ENCODE results near the gene MAD1L1.

The MAD1L1 gene

DNA sequence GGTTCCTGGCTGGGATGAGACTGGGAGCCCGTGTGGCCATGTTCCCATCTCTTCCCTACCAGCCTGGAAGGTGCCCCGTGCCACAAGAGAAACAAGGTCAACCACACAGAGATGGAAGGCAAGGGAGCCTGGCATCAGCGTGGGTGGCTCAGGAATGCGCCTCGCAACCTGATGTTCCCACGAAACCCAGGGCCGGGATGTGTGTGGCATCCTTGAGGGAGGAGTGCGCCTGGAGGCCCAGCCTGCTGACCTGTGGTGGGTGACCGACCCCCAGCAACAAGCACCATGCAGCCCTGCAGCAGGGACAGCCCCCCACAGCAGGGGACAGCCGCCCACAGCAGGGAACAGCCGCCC is 295.5 kb downstream of the MAD1L1 start:
- H3K36me3 ChIP-seq (ENCODE audit: control insufficient read depth, insufficient read depth, low read length) = peaks cover 37% of the 10 kb centered on the region
- no peak overlapping the region for H3K27ac ChIP-seq (ENCODE audit: insufficient read depth, low read length, poor library complexity, severe bottlenecking)
- no peaks in the 10 kb centered on the region for H3K9me3 ChIP-seq (ENCODE audit: control insufficient read depth, low read length)
- H3K4me3 ChIP-seq (ENCODE audit: insufficient read depth, low read depth, low read length, poor library complexity, severe bottlenecking) = no peak overlapping the region
- peaks cover 36% of the 10 kb centered on the region for H3K4me1 ChIP-seq (ENCODE audit: control insufficient read depth, insufficient read depth, low read length, poor library complexity, severe bottlenecking)
- DNase-seq = no peak
- H3K27me3 ChIP-seq (replicated peaks; ENCODE audit: control insufficient read depth, insufficient read depth, low read length, poor library complexity, severe bottlenecking) = no peaks in the 10 kb centered on the region

DNA sequence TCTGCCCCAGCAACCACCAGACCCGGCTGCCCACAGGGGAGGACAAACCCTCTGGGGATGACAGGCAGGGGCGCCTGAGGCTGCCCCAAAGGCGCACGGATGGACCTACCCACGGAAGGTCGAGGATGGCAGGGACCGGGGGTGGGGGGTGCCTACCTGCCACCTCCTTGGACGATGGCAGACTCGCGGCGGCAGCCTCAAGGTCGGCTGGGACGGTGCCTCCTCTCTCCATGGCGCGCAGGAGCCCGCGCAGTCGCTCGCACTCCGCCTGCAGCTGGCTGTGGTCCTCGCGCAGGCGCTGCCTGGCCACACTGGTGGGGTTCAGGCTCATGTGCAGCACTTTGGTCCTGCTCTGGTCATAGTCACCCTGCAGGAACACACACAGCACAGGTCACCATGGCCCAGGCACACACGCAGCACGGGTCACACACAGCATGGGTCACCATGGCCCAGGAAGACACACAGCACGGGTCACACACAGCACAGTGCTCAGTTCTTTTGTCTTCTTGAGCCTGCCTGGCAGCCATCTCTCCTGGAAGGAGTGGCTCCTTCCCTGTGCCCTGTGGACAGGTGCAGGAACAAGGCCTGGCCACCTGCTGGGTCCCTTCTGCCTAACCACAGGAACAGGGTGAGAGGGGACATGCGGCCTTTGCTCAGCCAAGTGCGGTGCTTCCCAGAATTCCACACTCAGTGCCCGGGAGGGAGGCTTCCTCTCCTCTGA is 296.1 kb downstream of the MAD1L1 start:
- Histone ChIP-seq H3K27me3 (replicated peaks; ENCODE audit: control insufficient read depth, insufficient read depth, low read length, poor library complexity, severe bottlenecking) (no peaks in the 10 kb centered on the region), H3K36me3 (ENCODE audit: control insufficient read depth, insufficient read depth, low read length) (peaks cover 40% of the 10 kb centered on the region), H3K27ac (ENCODE audit: insufficient read depth, low read length, poor library complexity, severe bottlenecking) (no peak overlapping the region), H3K4me1 (ENCODE audit: control insufficient read depth, insufficient read depth, low read length, poor library complexity, severe bottlenecking) (peaks cover 31% of the 10 kb centered on the region), H3K4me3 (ENCODE audit: insufficient read depth, low read depth, low read length, poor library complexity, severe bottlenecking) (no peak overlapping the region), H3K9me3 (ENCODE audit: control insufficient read depth, low read length) (no peaks in the 10 kb centered on the region)
- no peak for DNase-seq

DNA sequence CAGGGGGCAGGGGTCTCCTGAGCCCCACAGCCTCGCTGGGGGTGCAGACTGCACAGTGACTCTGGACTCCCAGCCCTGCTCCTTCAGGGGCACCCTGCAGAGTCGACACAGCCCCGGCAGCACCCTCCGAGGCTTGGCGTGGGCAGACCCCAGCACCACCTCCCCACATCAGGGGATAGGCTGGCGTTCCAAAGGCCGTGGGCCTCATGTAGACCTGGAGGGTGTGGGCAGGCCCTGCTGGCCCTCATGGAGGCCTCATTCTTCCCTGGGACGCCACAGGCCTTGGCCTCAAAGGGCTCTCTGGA is 296.8 kb downstream of the MAD1L1 start:
- H3K9me3 ChIP-seq (ENCODE audit: control insufficient read depth, low read length) = no peaks in the 10 kb centered on the region
- no peak for DNase-seq
- peaks cover 41% of the 10 kb centered on the region for H3K36me3 ChIP-seq (ENCODE audit: control insufficient read depth, insufficient read depth, low read length)
- H3K27ac ChIP-seq (ENCODE audit: insufficient read depth, low read length, poor library complexity, severe bottlenecking) = no peak overlapping the region
- H3K4me1 ChIP-seq (ENCODE audit: control insufficient read depth, insufficient read depth, low read length, poor library complexity, severe bottlenecking) = peaks cover 24% of the 10 kb centered on the region
- H3K27me3 ChIP-seq (replicated peaks; ENCODE audit: control insufficient read depth, insufficient read depth, low read length, poor library complexity, severe bottlenecking) = no peaks in the 10 kb centered on the region
- H3K4me3 ChIP-seq (ENCODE audit: insufficient read depth, low read depth, low read length, poor library complexity, severe bottlenecking) = no peak overlapping the region

DNA sequence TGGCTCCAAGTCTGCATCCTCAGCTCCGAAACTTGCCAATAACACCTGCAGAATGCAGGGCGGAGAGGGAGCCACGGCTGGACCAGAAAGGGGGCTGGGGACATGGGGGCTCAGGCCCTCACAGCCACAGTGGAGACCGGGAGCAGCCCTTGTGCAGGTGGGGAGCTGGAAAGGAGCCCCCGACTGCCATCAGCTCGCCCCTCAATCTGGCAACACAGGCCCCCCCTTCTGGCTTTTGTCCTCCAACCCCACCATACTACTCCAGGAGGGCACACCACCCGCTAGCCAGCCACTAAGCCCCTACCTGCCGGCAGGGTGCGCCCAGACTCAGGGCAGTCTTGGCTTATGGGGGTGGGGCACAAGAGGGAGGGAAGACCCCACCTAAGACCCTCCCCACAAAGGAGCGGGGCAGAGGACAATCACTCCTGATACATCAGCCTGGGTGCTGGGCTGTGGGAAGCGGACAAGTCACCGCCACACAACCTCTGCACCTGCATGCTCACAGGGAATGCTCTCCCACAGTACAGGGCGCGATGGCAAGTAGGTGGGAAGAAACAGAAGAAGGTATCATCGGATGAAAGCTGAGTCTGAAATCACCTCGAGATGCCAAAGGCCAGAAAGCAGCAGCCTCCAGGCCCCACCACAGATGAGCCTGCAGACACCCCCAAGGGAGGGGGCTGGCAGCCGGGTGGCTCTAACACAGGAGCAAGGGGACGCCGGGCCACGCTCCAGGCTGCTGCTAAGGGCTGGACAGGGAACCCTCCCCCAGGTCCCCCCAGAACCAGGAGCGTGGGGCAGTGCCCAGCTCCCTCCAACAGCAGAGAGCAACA is 297.4 kb downstream of the MAD1L1 start:
- H3K36me3 ChIP-seq (ENCODE audit: control insufficient read depth, insufficient read depth, low read length) = peaks cover 46% of the 10 kb centered on the region
- H3K9me3 ChIP-seq (ENCODE audit: control insufficient read depth, low read length) = no peaks in the 10 kb centered on the region
- H3K27ac ChIP-seq (ENCODE audit: insufficient read depth, low read length, poor library complexity, severe bottlenecking) = no peak overlapping the region
- no peak for DNase-seq
- no peak overlapping the region for H3K4me3 ChIP-seq (ENCODE audit: insufficient read depth, low read depth, low read length, poor library complexity, severe bottlenecking)
- peaks cover 19% of the 10 kb centered on the region for H3K4me1 ChIP-seq (ENCODE audit: control insufficient read depth, insufficient read depth, low read length, poor library complexity, severe bottlenecking)
- no peaks in the 10 kb centered on the region for H3K27me3 ChIP-seq (replicated peaks; ENCODE audit: control insufficient read depth, insufficient read depth, low read length, poor library complexity, severe bottlenecking)

DNA sequence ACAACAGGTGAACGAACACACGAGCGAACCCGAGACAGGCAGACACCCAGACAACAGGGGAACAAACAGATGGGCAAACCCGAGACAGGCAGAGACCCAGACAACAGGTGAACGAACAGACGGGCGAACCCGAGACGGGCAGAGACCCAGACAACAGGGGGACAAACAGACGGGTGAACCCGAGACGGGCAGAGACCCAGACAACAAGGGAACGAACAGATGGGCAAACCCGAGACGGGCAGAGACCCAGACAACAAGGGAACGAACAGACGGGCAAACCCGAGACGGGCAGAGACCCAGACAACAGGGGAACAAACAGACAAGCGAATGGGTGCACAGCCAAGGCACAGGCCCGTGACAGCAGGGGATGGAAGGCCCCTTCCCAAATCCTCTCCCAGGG is 298.0 kb downstream of the MAD1L1 start:
- Histone ChIP-seq H3K4me1 (ENCODE audit: control insufficient read depth, insufficient read depth, low read length, poor library complexity, severe bottlenecking) (peaks cover 13% of the 10 kb centered on the region), H3K4me3 (ENCODE audit: insufficient read depth, low read depth, low read length, poor library complexity, severe bottlenecking) (no peak overlapping the region), H3K27ac (ENCODE audit: insufficient read depth, low read length, poor library complexity, severe bottlenecking) (no peak overlapping the region), H3K27me3 (replicated peaks; ENCODE audit: control insufficient read depth, insufficient read depth, low read length, poor library complexity, severe bottlenecking) (no peaks in the 10 kb centered on the region), H3K9me3 (ENCODE audit: control insufficient read depth, low read length) (no peaks in the 10 kb centered on the region), H3K36me3 (ENCODE audit: control insufficient read depth, insufficient read depth, low read length) (peaks cover 46% of the 10 kb centered on the region)
- no peak for DNase-seq

DNA sequence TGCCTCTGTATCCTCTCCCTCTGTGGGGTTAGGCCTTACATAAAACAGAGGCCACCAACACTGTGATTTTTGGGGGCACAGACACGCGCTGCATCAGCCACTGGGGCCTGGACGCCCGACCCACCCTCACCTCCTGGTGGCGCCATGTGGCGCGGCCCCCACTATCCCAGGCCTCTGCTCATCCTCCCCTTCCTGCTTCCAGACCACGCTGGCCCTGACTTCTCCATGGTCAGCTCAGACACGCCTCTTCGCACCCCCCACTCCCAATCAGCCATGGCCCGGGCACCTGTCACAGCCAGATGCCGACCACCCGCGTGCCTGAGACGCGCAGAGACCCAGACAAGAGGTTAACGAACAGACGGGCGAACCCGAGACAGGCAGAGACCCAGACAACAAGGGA is 298.7 kb downstream of the MAD1L1 start:
- H3K36me3 ChIP-seq (ENCODE audit: control insufficient read depth, insufficient read depth, low read length) = peaks cover 46% of the 10 kb centered on the region
- H3K9me3 ChIP-seq (ENCODE audit: control insufficient read depth, low read length) = no peaks in the 10 kb centered on the region
- H3K27ac ChIP-seq (ENCODE audit: insufficient read depth, low read length, poor library complexity, severe bottlenecking) = no peak overlapping the region

DNA sequence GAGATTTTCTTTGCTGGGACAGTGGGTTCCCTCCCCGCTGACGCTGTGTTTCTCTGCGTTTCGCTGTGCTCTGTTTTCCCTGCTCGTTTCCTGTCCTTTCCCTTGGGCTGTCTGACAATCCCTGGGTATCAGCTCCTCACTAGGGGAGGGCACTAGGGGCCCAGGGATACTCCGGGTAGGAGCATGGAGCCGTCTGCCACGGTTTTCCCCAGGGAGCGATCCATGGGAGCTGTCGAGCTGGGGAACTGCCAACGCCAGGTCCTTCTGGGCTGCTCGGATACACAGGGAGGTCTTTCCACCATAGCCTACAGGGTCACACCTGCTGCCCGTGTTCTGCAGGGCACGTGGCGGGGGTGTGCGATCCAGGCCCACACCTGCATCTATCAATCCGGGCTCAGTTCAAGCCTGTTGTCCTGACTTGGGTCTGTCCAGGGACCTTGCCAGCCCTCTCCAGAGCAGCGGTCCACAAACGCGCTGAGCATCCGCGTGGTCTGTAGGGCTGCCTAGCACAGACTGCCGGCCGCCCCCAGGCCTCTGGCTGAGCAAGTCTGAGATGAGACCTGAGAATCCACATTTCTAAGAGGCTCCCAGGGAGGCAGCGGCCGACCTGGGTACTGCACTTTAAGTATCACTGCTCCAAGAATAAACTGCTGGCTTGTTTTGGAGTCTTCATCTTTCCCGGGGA is 299.5 kb downstream of the MAD1L1 start:
- H3K4me3 ChIP-seq (ENCODE audit: insufficient read depth, low read depth, low read length, poor library complexity, severe bottlenecking) = no peak overlapping the region
- peaks cover 46% of the 10 kb centered on the region for H3K36me3 ChIP-seq (ENCODE audit: control insufficient read depth, insufficient read depth, low read length)
- H3K27ac ChIP-seq (ENCODE audit: insufficient read depth, low read length, poor library complexity, severe bottlenecking) = no peak overlapping the region
- H3K9me3 ChIP-seq (ENCODE audit: control insufficient read depth, low read length) = no peaks in the 10 kb centered on the region
- peaks cover 4% of the 10 kb centered on the region for H3K4me1 ChIP-seq (ENCODE audit: control insufficient read depth, insufficient read depth, low read length, poor library complexity, severe bottlenecking)
- DNase-seq = no peak
- no peaks in the 10 kb centered on the region for H3K27me3 ChIP-seq (replicated peaks; ENCODE audit: control insufficient read depth, insufficient read depth, low read length, poor library complexity, severe bottlenecking)

More for the DNA sequence above, 298.7 kb downstream of the MAD1L1 start:
- DNase-seq = no peak
- Histone ChIP-seq H3K4me3 (ENCODE audit: insufficient read depth, low read depth, low read length, poor library complexity, severe bottlenecking) (no peak overlapping the region), H3K27me3 (replicated peaks; ENCODE audit: control insufficient read depth, insufficient read depth, low read length, poor library complexity, severe bottlenecking) (no peaks in the 10 kb centered on the region), H3K4me1 (ENCODE audit: control insufficient read depth, insufficient read depth, low read length, poor library complexity, severe bottlenecking) (peaks cover 10% of the 10 kb centered on the region)

DNA sequence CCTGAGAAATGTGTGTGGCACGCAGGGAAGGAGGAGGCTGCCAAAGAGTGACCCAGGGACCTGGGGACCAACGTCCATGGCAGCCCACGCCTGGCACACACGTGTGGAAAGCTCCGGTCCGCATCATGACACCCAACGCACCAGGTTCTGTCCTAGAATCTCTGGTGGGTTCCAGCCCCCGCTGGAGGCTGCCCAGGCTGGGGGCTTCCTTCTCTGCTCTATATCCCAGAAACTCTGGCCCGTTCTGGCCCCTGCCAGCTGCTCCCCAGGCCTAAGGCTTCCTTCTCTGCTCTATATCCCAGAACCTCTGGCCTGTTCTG is 300.8 kb downstream of the MAD1L1 start:
- H3K4me3 ChIP-seq (ENCODE audit: insufficient read depth, low read depth, low read length, poor library complexity, severe bottlenecking) = no peak overlapping the region
- peaks cover 7% of the 10 kb centered on the region for H3K4me1 ChIP-seq (ENCODE audit: control insufficient read depth, insufficient read depth, low read length, poor library complexity, severe bottlenecking)
- H3K27ac ChIP-seq (ENCODE audit: insufficient read depth, low read length, poor library complexity, severe bottlenecking) = no peak overlapping the region
- H3K9me3 ChIP-seq (ENCODE audit: control insufficient read depth, low read length) = no peaks in the 10 kb centered on the region
- peaks cover 46% of the 10 kb centered on the region for H3K36me3 ChIP-seq (ENCODE audit: control insufficient read depth, insufficient read depth, low read length)
- H3K27me3 ChIP-seq (replicated peaks; ENCODE audit: control insufficient read depth, insufficient read depth, low read length, poor library complexity, severe bottlenecking) = no peaks in the 10 kb centered on the region
- DNase-seq = no peak

DNA sequence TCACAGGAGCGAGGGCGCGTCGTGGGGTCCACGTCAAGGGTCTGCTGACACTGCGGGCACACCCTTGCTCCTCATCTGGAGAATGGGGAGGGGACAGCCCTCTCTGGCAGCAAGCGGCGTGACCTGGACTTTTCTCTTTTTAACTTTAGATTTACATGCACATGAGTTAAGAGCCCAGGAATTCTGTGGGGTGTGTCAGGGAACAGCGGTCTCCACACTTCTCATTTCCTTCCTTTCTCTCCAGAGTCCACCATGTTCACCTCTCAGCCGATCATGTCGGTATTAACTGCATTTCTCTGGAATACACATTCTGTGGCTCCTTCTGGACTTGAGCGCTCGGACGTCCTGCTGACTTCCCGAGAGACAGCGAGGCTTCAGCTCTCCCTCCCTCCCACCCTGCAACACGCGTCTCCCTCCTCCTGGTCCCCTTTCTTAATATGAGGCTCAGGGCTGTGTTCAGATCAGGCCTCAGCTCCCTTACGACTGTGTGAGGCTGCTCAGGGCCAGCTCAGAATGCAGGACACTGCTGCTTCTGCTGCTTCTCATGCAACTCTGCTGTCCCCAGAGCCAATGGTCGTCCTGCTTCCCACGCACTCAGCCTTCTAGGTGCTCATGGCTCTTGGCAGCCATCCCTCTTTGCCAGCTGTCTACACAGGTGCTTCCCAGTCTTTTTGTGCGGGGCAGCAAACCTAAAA is 301.3 kb downstream of the MAD1L1 start:
- Histone ChIP-seq H3K4me1 (ENCODE audit: control insufficient read depth, insufficient read depth, low read length, poor library complexity, severe bottlenecking) (peaks cover 11% of the 10 kb centered on the region), H3K36me3 (ENCODE audit: control insufficient read depth, insufficient read depth, low read length) (peaks cover 44% of the 10 kb centered on the region), H3K27me3 (replicated peaks; ENCODE audit: control insufficient read depth, insufficient read depth, low read length, poor library complexity, severe bottlenecking) (no peaks in the 10 kb centered on the region), H3K27ac (ENCODE audit: insufficient read depth, low read length, poor library complexity, severe bottlenecking) (no peak overlapping the region), H3K9me3 (ENCODE audit: control insufficient read depth, low read length) (no peaks in the 10 kb centered on the region), H3K4me3 (ENCODE audit: insufficient read depth, low read depth, low read length, poor library complexity, severe bottlenecking) (no peak overlapping the region)
- DNase-seq = no peak

All from effector memory CD4-positive, alpha-beta T cell (primary cell).